Activated gamma-delta T cell (primary cell): ENCODE measurements around the gene C19orf81.

ENCODE experiments used
- DNase-seq: peaks from one replicate; lab custom pipeline; 2025; lab: John Stamatoyannopoulos, UW

C19orf81 gene

GRCh38 chr19:50679177-50680125, 30.2 kb downstream of the C19orf81 start:
- peak; percentile 39 for DNase-seq

- no peak for DNase-seq
Measured at GRCh38 chr19:50686310-50687032, 37.2 kb downstream of the C19orf81 start.

- no peak for DNase-seq
Measured at GRCh38 chr19:50688766-50689165, 39.5 kb downstream of the C19orf81 start.

GRCh38 chr19:50690439-50690838, 41.2 kb downstream of the C19orf81 start:
- DNase-seq, result no peak

GRCh38 chr19:50693064-50693975, 44.1 kb downstream of the C19orf81 start:
- DNase-seq, result no peak

GRCh38 chr19:50694815-50695145, 45.5 kb downstream of the C19orf81 start:
- no peak for DNase-seq

GRCh38 chr19:50695251-50696093, 46.2 kb downstream of the C19orf81 start:
- DNase-seq, result no peak

GRCh38 chr19:50696094-50696483, 46.8 kb downstream of the C19orf81 start:
- no peak for DNase-seq

- no peak for DNase-seq
Measured at GRCh38 chr19:50697414-50698124, 48.3 kb downstream of the C19orf81 start.

- no peak for DNase-seq
Measured at GRCh38 chr19:50701367-50701985, 52.2 kb downstream of the C19orf81 start.

GRCh38 chr19:50702158-50702870, 53.1 kb downstream of the C19orf81 start:
- DNase-seq, result no peak

- DNase-seq, result no peak
Measured at GRCh38 chr19:50702871-50703829, 53.9 kb downstream of the C19orf81 start.

- DNase-seq, result no peak
Measured at GRCh38 chr19:50703915-50704796, 54.9 kb downstream of the C19orf81 start.

- no peak for DNase-seq
Measured at GRCh38 chr19:50705422-50706019, 56.3 kb downstream of the C19orf81 start.

GRCh38 chr19:50706387-50706786, 57.1 kb downstream of the C19orf81 start:
- DNase-seq, result no peak

- DNase-seq, result no peak
Measured at GRCh38 chr19:50708179-50708879, 59.1 kb downstream of the C19orf81 start.
